ENCODE measurements around the gene PEMT.

The PEMT gene

GRCh38 chr17:17500999-17501605 is 90.4 kb downstream of the PEMT start:
- peak; percentile 37 for DNase-seq (ENCODE audit: low read depth)
- peak; percentile 45 for TF ChIP-seq CTCF (IDR thresholded peaks at IDR 0.05; ENCODE audit: insufficient read depth, low read depth, low read length, missing control alignments)

GRCh38 chr17:17499402-17500145 is 91.9 kb downstream of the PEMT start:
- no peak overlapping the region for H3K4me3 ChIP-seq (ENCODE audit: low read depth, low read length)
- no peak for DNase-seq (ENCODE audit: low read depth)
- TF ChIP-seq CTCF (IDR thresholded peaks at IDR 0.05; ENCODE audit: insufficient read depth, low read depth, low read length, missing control alignments), result no peak

More at GRCh38 chr17:17500999-17501605, 90.4 kb downstream of the PEMT start:
- H3K4me3 ChIP-seq (ENCODE audit: low read depth, low read length), result no peak overlapping the region

- no peak for DNase-seq (ENCODE audit: low read depth)
- H3K4me3 ChIP-seq (ENCODE audit: low read depth, low read length), result no peak overlapping the region
- TF ChIP-seq CTCF (IDR thresholded peaks at IDR 0.05; ENCODE audit: insufficient read depth, low read depth, low read length, missing control alignments), result no peak
These were observed 92.8 kb downstream of the PEMT start for GRCh38 chr17:17498606-17499301.

GRCh38 chr17:17497845-17498520 is 93.5 kb downstream of the PEMT start:
- DNase-seq (ENCODE audit: low read depth), result no peak
- no peak for TF ChIP-seq CTCF (IDR thresholded peaks at IDR 0.05; ENCODE audit: insufficient read depth, low read depth, low read length, missing control alignments)
- H3K4me3 ChIP-seq (ENCODE audit: low read depth, low read length), result no peak overlapping the region

GRCh38 chr17:17497065-17497844 is 94.3 kb downstream of the PEMT start:
- H3K4me3 ChIP-seq (ENCODE audit: low read depth, low read length), result no peak overlapping the region
- TF ChIP-seq CTCF (IDR thresholded peaks at IDR 0.05; ENCODE audit: insufficient read depth, low read depth, low read length, missing control alignments), result no peak
- DNase-seq (ENCODE audit: low read depth), result no peak

Data from GM12865 (cell line).